ENCODE results near the gene CELF4.

DNA sequence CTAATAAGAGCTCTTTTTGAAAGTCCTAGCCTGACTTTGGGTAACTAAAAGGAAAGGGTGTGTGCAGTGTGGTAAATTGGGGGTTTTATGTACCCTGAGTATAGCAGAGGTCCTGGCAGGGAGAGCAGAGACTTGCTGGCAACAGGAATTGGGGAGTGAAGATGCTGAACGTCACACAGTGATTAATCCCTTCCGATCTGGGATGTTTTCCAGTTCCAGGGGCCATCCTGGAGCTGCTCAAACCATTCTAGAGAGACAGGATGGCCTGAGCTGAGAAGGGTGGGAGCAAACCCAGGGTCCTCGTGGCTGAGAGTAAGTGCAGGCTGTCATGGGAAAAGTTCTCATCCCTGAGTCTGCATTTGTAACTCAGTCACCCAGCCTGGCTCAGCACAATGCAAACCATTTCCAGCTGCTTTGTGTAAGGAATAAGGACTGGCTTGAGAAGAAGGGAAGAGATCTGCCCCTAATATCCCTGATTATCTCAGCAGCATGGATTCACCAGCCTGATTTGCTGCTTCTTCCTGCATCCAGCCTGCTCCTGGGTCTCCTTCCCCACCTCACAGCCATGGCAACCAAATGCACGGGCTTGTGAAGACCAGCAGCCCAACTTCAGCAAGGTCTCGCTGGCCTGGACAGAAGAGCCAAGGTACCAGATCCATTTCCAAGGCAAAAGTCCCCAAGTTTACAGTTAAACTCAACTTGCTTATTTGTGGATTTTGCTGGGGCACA lies 47.1 kb upstream of the CELF4 start:
- TF ChIP-seq, protein P1, sequence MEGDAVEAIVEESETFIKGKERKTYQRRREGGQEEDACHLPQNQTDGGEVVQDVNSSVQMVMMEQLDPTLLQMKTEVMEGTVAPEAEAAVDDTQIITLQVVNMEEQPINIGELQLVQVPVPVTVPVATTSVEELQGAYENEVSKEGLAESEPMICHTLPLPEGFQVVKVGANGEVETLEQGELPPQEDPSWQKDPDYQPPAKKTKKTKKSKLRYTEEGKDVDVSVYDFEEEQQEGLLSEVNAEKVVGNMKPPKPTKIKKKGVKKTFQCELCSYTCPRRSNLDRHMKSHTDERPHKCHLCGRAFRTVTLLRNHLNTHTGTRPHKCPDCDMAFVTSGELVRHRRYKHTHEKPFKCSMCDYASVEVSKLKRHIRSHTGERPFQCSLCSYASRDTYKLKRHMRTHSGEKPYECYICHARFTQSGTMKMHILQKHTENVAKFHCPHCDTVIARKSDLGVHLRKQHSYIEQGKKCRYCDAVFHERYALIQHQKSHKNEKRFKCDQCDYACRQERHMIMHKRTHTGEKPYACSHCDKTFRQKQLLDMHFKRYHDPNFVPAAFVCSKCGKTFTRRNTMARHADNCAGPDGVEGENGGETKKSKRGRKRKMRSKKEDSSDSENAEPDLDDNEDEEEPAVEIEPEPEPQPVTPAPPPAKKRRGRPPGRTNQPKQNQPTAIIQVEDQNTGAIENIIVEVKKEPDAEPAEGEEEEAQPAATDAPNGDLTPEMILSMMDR (IDR thresholded peaks at IDR 0.05; ENCODE audit: borderline replicate concordance, extremely low read depth, low read length, poor library complexity, severe bottlenecking): no peak
- no peak for TF ChIP-seq EZH2 (IDR thresholded peaks at IDR 0.05; ENCODE audit: borderline replicate concordance, low read depth, low read length, severe bottlenecking)

Data from DND-41 (cell line).